Stimulated activated CD4-positive, alpha-beta T cell treated with anti-CD3 and anti-CD28 coated beads, Interleukin-12 subunit alpha, Interleukin-12 subunit beta, amount 100 ng/mL, for 24 hours (primary cell): ENCODE results near the gene ANKRD45.
"Not testable (repeated sequence)": the region's sequence is repeated elsewhere in the genome, so short reads cannot be mapped to it uniquely, and the experiment has no call there.

Source experiments
- DNase-seq, 2 experiments: peaks; one replicate each; pipeline ENCODE4 v3.0.0-alpha.2; 2020; ENCODE audit warnings: low read depth in 2 of 2

ANKRD45 gene

DNA sequence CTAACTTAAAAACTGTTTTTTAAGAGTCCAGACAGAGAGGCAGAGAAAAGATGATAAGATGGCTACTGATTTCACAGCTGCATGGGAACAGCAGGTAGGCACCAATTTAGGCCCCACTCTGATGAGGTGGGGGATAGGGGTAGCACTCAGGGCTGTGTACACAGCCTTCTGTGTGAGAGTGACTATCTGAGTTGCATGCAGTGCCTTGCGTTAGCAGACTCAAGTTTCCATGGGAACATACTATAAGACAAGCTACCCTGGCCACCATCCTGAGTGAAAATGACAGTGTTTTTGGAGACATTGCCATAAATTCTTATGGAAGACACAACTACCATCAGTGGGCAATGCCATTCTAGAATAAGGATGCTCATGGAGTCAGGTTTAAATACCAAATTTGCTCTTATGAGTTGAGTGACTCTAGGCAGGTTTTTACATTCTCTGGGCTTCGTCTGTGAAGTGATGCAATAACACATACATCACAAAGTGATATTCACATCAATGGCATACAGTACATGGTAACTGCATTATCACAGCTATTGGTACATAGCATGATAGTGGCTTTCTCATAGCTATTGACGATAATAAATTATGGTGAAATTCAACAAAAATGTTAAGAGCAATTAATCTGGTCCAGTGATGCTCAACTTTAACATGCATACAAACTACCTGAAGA is 97.3 kb downstream of the ANKRD45 start:
- DNase-seq: no peak

DNA sequence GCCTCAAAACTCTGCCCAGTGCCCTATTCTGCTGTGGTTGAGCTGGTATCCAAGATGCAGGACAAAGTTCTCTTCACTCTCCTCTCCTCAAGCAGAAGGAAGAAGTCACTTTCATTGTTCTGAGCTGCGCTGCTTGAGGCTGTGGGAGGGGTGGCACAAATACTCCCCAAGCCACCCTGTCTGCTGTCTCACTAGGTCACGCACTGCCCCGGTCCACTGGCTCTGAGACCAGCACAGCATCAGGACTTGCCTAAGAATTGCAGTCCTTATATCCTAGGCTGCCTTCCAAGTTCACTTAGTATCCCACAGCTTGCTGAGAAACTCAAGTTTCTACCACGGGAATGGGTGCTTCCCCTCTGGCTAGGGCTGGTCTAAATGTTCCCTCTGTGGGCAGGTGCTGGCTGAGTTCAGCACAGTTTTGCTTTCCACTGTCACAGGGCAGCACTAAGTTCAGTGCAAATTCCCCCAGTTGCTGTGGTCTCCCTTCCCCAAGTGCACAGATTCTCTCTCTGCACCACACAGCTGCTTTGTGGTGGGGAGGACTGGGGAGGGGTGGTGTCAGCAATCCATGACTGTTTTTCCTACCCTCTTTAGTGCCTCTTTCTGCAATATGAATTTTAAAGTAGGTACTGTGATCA is 99.2 kb downstream of the ANKRD45 start:
- no peak for DNase-seq

GRCh38 chr1:173568483-173568882 is 101.2 kb downstream of the ANKRD45 start:
- DNase-seq: no peak

- DNase-seq: not testable (repeated sequence)
Measured at GRCh38 chr1:173563846-173564245, 105.8 kb downstream of the ANKRD45 start.

GRCh38 chr1:173562813-173563212 is 106.8 kb downstream of the ANKRD45 start:
- no peak for DNase-seq

DNA sequence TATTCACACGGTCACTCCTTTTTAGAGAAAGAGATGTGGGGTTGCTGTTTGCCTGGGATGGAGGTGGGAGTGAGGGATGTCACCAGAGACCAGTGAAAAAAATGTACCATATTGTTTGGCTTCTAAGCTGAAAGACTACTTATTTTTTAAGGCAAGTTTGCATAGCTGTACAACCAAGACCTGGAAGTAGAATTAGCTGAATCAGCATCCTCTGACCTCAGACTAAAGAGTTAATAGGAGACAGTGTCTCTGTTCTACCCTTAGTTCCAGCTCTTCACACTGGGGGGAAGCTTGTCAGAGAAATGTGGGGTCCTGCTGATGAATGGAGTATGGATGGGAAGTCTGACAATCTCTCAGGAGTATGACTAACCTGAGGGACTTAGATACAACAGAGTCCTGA is 108.4 kb downstream of the ANKRD45 start:
- no peak for DNase-seq

GRCh38 chr1:173560285-173560880 is 109.3 kb downstream of the ANKRD45 start:
- no peak for DNase-seq
